ENCODE results near the gene ADK. TPM values are rescaled to one million over a fixed set of nuclear protein-coding genes. Genes with fewer than 3 reads are reported as not detected.

The ADK gene
- total and polyA plus RNA-seq, 4 experiments from 2014 or later: 33.7 to 66.6 (median 51.0) TPM

- POLR2A ChIA-PET (ENCODE audit: partially characterized antibody): no interaction called here
Measured at GRCh38 chr10:74418285-74418872, 267.4 kb downstream of the ADK start.

GRCh38 chr10:74419491-74419951 lies 268.5 kb downstream of the ADK start:
- H3K4me1 Mint-ChIP-seq: peaks cover 5 to 11% (median 6%) of the 10 kb centered on the region in 4 donors
- H3K27me3 Mint-ChIP-seq: no peaks in the 10 kb centered on the region
- Histone ChIP-seq H3K27me3 (ENCODE audit: insufficient read depth, low read length) (no peaks in the 10 kb centered on the region), H3K36me3 (ENCODE audit: insufficient read depth, low read length) (no peaks in the 10 kb centered on the region), H3K4me3 (ENCODE audit: low read length in 2 of 2) (no peak overlapping the region), H3K27ac (ENCODE audit: low read depth, low read length) (no peak overlapping the region), H3K9me3 (ENCODE audit: control insufficient read depth in 1 of 2, low read length in 2 of 2) (no peaks in the 10 kb centered on the region), H3K4me1 (ENCODE audit: insufficient read depth, low read length) (no peaks in the 10 kb centered on the region)
- POLR2A ChIA-PET (ENCODE audit: partially characterized antibody): interaction anchor here (1.2 kb wide), 1 partner anchor 405 kb away, joined by 3 read pairs; no protein-coding TSS in a partner anchor
- peaks cover 0 to 24% of the 10 kb centered on the region in 2 donors for H3K36me3 Mint-ChIP-seq
- intact Hi-C loops (cut with micrococcal nuclease): loop anchor here (5.0 kb wide), 1 partner anchor 818 kb away; the partner anchor contains the start of gene COMTD1
- peak in 1 of 5 donors; percentile 0 for DNase-seq
- no peak overlapping the region for H3K4me3 Mint-ChIP-seq
- CTCF ChIA-PET (ENCODE audit: partially characterized antibody): interaction anchor here (0.7 to 2.2 kb wide), 12 partner anchors 9 to 817 kb away, joined by 3 to 8 read pairs (median 4); partner anchors contain the start of gene COMTD1
- peaks cover 0 to 2% (median 0%) of the 10 kb centered on the region in 8 donors for H3K9me3 Mint-ChIP-seq
- peak overlapping the region in 1 of 7 donors; percentile 20 for H3K27ac Mint-ChIP-seq

More at GRCh38 chr10:74418285-74418872, 267.4 kb downstream of the ADK start:
- no peaks in the 10 kb centered on the region for H3K36me3 ChIP-seq (ENCODE audit: insufficient read depth, low read length)
- Mint-ChIP-seq H3K27me3 (no peaks in the 10 kb centered on the region), H3K27ac (peak overlapping the region in 1 of 7 donors; percentile 4), H3K36me3 (peaks cover 3 to 20% of the 10 kb centered on the region in 2 donors), H3K4me3 (no peak overlapping the region), H3K4me1 (peaks cover 5 to 11% (median 6%) of the 10 kb centered on the region in 4 donors), H3K9me3 (no peaks in the 10 kb centered on the region)
- no peaks in the 10 kb centered on the region for H3K9me3 ChIP-seq (ENCODE audit: control insufficient read depth in 1 of 2, low read length in 2 of 2)
- no peak for DNase-seq
- H3K27ac ChIP-seq (ENCODE audit: low read depth, low read length): no peak overlapping the region
- no peaks in the 10 kb centered on the region for H3K4me1 ChIP-seq (ENCODE audit: insufficient read depth, low read length)
- H3K27me3 ChIP-seq (ENCODE audit: insufficient read depth, low read length): no peaks in the 10 kb centered on the region
- intact Hi-C loops (cut with micrococcal nuclease): loop anchor here (5.0 kb wide), 1 partner anchor 819 kb away; the partner anchor contains the start of gene COMTD1
- no peak overlapping the region for H3K4me3 ChIP-seq (ENCODE audit: low read length in 2 of 2)
- CTCF ChIA-PET (ENCODE audit: partially characterized antibody): interaction anchor here (0.9 to 2.2 kb wide), 6 partner anchors 8 to 818 kb away, joined by 3 to 8 read pairs (median 4); partner anchors contain the start of gene COMTD1

GRCh38 chr10:74419958-74420375 lies 268.9 kb downstream of the ADK start:
- peaks cover 0 to 29% of the 10 kb centered on the region in 2 donors for H3K36me3 Mint-ChIP-seq
- H3K4me3 Mint-ChIP-seq: no peak overlapping the region
- ChIA-PET CTCF (ENCODE audit: partially characterized antibody) (interaction anchor here (0.7 to 2.2 kb wide), 15 partner anchors 9 to 816 kb away, joined by 3 to 8 read pairs (median 4); partner anchors contain the start of gene COMTD1), POLR2A (ENCODE audit: partially characterized antibody) (interaction anchor here (1.2 kb wide), 1 partner anchor 405 kb away, joined by 3 read pairs; no protein-coding TSS in a partner anchor)
- H3K27me3 ChIP-seq (ENCODE audit: insufficient read depth, low read length): no peaks in the 10 kb centered on the region
- H3K4me1 ChIP-seq (ENCODE audit: insufficient read depth, low read length): no peaks in the 10 kb centered on the region
- no peak overlapping the region for H3K27ac ChIP-seq (ENCODE audit: low read depth, low read length)
- H3K27me3 Mint-ChIP-seq: no peaks in the 10 kb centered on the region
- peaks cover 0 to 3% (median 0%) of the 10 kb centered on the region in 8 donors for H3K9me3 Mint-ChIP-seq
- peak overlapping the region in 2 of 7 donors; percentile 4 to 20 for H3K27ac Mint-ChIP-seq
- no peak overlapping the region for H3K4me3 ChIP-seq (ENCODE audit: low read length in 2 of 2)
- intact Hi-C loops (cut with micrococcal nuclease): loop anchor here (1.0 to 10.0 kb wide), 3 partner anchors 405 to 817 kb away; partner anchors contain the start of genes COMTD1 and KAT6B
- no peaks in the 10 kb centered on the region for H3K9me3 ChIP-seq (ENCODE audit: control insufficient read depth in 1 of 2, low read length in 2 of 2)
- H3K4me1 Mint-ChIP-seq: peaks cover 5 to 11% (median 6%) of the 10 kb centered on the region in 4 donors
- no peaks in the 10 kb centered on the region for H3K36me3 ChIP-seq (ENCODE audit: insufficient read depth, low read length)
- peak in 4 of 5 donors; percentile 31 to 44 (median 40) for DNase-seq

DNA sequence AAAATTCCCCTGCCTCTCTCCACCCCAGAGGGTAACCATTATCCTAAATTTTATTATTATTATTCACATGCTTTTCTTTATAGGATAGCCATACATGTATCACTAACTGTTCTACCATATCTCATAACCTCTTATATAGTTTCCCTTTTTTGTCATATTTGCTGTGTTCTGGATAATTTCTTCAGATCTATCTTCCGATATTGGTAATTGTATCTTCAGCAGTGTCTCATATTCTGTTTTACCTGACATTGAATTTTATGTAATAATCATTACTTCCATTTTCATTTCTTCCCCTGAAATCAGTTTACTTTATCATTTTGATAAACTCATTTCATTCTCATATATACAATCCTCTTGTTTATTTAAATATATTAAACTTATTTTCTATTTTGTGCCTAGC lies 273.5 kb downstream of the ADK start:
- H3K36me3 Mint-ChIP-seq: peaks cover 2 to 46% of the 10 kb centered on the region in 2 donors
- no peak overlapping the region for H3K4me3 Mint-ChIP-seq
- peaks cover 4 to 9% (median 5%) of the 10 kb centered on the region in 4 donors for H3K4me1 Mint-ChIP-seq
- ChIA-PET CTCF (ENCODE audit: partially characterized antibody) (interaction anchor here (0.7 kb wide), 1 partner anchor 342 kb away, joined by 4 read pairs; no protein-coding TSS in a partner anchor), POLR2A (ENCODE audit: partially characterized antibody) (no interaction called here)
- Histone ChIP-seq H3K4me3 (ENCODE audit: low read length in 2 of 2) (no peak overlapping the region), H3K36me3 (ENCODE audit: insufficient read depth, low read length) (no peaks in the 10 kb centered on the region), H3K27ac (ENCODE audit: low read depth, low read length) (no peak overlapping the region), H3K9me3 (ENCODE audit: control insufficient read depth in 1 of 2, low read length in 2 of 2) (no peaks in the 10 kb centered on the region), H3K4me1 (ENCODE audit: insufficient read depth, low read length) (no peaks in the 10 kb centered on the region), H3K27me3 (ENCODE audit: insufficient read depth, low read length) (no peaks in the 10 kb centered on the region)
- no peak overlapping the region for H3K27ac Mint-ChIP-seq
- H3K27me3 Mint-ChIP-seq: no peaks in the 10 kb centered on the region
- DNase-seq: no peak
- H3K9me3 Mint-ChIP-seq: peaks cover 0 to 3% (median 0%) of the 10 kb centered on the region in 8 donors
- intact Hi-C loops (cut with micrococcal nuclease): loop anchor here (10.0 kb wide), 1 partner anchor 400 kb away; the partner anchor contains the start of gene KAT6B

- Histone ChIP-seq H3K36me3 (ENCODE audit: insufficient read depth, low read length) (no peaks in the 10 kb centered on the region), H3K9me3 (ENCODE audit: control insufficient read depth in 1 of 2, low read length in 2 of 2) (no peaks in the 10 kb centered on the region), H3K27me3 (ENCODE audit: insufficient read depth, low read length) (no peaks in the 10 kb centered on the region), H3K4me3 (ENCODE audit: low read length in 2 of 2) (no peak overlapping the region), H3K4me1 (ENCODE audit: insufficient read depth, low read length) (no peaks in the 10 kb centered on the region), H3K27ac (ENCODE audit: low read depth, low read length) (no peak overlapping the region)
- intact Hi-C loops (cut with micrococcal nuclease): loop anchor here (10.0 kb wide), 1 partner anchor 399 kb away; the partner anchor contains the start of gene KAT6B
- DNase-seq: no peak
- H3K4me3 Mint-ChIP-seq: no peak overlapping the region
- H3K9me3 Mint-ChIP-seq: peaks cover 0 to 3% (median 0%) of the 10 kb centered on the region in 8 donors
- peaks cover 0 to 3% (median under 1%) of the 10 kb centered on the region in 4 donors for H3K4me1 Mint-ChIP-seq
- peaks cover 2 to 54% of the 10 kb centered on the region in 2 donors for H3K36me3 Mint-ChIP-seq
- no peaks in the 10 kb centered on the region for H3K27me3 Mint-ChIP-seq
- CTCF ChIA-PET (ENCODE audit: partially characterized antibody): no interaction called here
- POLR2A ChIA-PET (ENCODE audit: partially characterized antibody): interaction anchor here (0.6 to 0.7 kb wide), 2 partner anchors 94 to 160 kb away, joined by 3 read pairs; no protein-coding TSS in a partner anchor
- no peak overlapping the region for H3K27ac Mint-ChIP-seq
Measured at GRCh38 chr10:74425456-74426001, 274.5 kb downstream of the ADK start.

GRCh38 chr10:74431816-74432215 lies 280.8 kb downstream of the ADK start:
- Histone ChIP-seq H3K36me3 (ENCODE audit: insufficient read depth, low read length) (no peaks in the 10 kb centered on the region), H3K27ac (ENCODE audit: low read depth, low read length) (no peak overlapping the region), H3K27me3 (ENCODE audit: insufficient read depth, low read length) (no peaks in the 10 kb centered on the region), H3K9me3 (ENCODE audit: control insufficient read depth in 1 of 2, low read length in 2 of 2) (no peaks in the 10 kb centered on the region), H3K4me1 (ENCODE audit: insufficient read depth, low read length) (no peaks in the 10 kb centered on the region), H3K4me3 (ENCODE audit: low read length in 2 of 2) (no peak overlapping the region)
- ChIA-PET CTCF (ENCODE audit: partially characterized antibody) (no interaction called here), POLR2A (ENCODE audit: partially characterized antibody) (interaction anchor here (0.5 kb wide), 1 partner anchor 827 kb away, joined by 3 read pairs; no protein-coding TSS in a partner anchor)
- intact Hi-C loops (cut with micrococcal nuclease): no loop called here
- Mint-ChIP-seq H3K36me3 (peaks cover 6 to 45% of the 10 kb centered on the region in 2 donors), H3K4me1 (peaks cover 0 to 7% (median 5%) of the 10 kb centered on the region in 4 donors), H3K4me3 (no peak overlapping the region), H3K27me3 (no peaks in the 10 kb centered on the region), H3K9me3 (peaks cover 0 to 2% (median 0%) of the 10 kb centered on the region in 8 donors), H3K27ac (peak overlapping the region in 1 of 7 donors; percentile 34)
- no peak for DNase-seq

Measured in CD4-positive, alpha-beta memory T cell (primary cell).